ENCODE data around the gene NAP1L3. TPM values are rescaled to one million over a fixed set of nuclear protein-coding genes. Genes with fewer than 3 reads are reported as not detected.

Gene NAP1L3
- polyA plus RNA-seq, 1 experiment: 0.52 TPM

DNA sequence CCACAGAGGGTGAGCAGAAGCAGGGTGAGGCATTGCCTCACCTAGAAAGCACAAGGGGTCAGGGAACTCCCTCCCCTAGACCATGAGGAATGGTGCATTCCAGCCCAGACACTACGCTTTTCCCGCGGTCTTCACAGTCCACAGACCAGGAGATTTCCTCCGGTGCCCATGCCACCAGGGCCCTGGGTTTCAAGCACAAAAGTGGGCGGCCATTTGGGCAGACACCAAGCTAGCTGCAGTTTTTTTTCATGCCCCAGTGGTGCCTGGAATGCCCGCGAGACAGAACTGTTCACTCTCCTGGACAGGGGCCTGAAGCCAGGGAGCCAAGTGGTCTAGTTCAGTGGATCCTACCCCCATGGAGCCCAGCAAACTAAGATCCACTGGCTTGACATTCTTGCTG, 12.8 kb downstream of the NAP1L3 start:
- CTCF ChIA-PET: no interaction called here
- no peak for DNase-seq (ENCODE audit: low read depth)
- POLR2A ChIA-PET: no interaction called here

GRCh38 chrX:93649381-93649780, 24.0 kb downstream of the NAP1L3 start:
- Histone ChIP-seq H3K36me3 (ENCODE audit: control insufficient read depth, insufficient read depth, low read length) (no peaks in the 10 kb centered on the region), H3K27me3 (ENCODE audit: control insufficient read depth, insufficient read depth, low read length) (no peaks in the 10 kb centered on the region), H3K4me3 (ENCODE audit: low read depth, low read length) (no peak overlapping the region)
- TF ChIP-seq, protein P1, sequence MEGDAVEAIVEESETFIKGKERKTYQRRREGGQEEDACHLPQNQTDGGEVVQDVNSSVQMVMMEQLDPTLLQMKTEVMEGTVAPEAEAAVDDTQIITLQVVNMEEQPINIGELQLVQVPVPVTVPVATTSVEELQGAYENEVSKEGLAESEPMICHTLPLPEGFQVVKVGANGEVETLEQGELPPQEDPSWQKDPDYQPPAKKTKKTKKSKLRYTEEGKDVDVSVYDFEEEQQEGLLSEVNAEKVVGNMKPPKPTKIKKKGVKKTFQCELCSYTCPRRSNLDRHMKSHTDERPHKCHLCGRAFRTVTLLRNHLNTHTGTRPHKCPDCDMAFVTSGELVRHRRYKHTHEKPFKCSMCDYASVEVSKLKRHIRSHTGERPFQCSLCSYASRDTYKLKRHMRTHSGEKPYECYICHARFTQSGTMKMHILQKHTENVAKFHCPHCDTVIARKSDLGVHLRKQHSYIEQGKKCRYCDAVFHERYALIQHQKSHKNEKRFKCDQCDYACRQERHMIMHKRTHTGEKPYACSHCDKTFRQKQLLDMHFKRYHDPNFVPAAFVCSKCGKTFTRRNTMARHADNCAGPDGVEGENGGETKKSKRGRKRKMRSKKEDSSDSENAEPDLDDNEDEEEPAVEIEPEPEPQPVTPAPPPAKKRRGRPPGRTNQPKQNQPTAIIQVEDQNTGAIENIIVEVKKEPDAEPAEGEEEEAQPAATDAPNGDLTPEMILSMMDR (IDR thresholded peaks at IDR 0.05; ENCODE audit: insufficient read depth, low read depth, low read length): no peak
- CTCF ChIA-PET: no interaction called here
- POLR2A ChIA-PET: no interaction called here
- no peak for DNase-seq (ENCODE audit: low read depth)

More for the DNA sequence above, 12.8 kb downstream of the NAP1L3 start:
- TF ChIP-seq, protein P1 (IDR thresholded peaks at IDR 0.05; ENCODE audit: insufficient read depth, low read depth, low read length): no peak
- Histone ChIP-seq H3K36me3 (ENCODE audit: control insufficient read depth, insufficient read depth, low read length) (no peaks in the 10 kb centered on the region), H3K27me3 (ENCODE audit: control insufficient read depth, insufficient read depth, low read length) (no peaks in the 10 kb centered on the region), H3K4me3 (ENCODE audit: low read depth, low read length) (no peak overlapping the region)

DNA sequence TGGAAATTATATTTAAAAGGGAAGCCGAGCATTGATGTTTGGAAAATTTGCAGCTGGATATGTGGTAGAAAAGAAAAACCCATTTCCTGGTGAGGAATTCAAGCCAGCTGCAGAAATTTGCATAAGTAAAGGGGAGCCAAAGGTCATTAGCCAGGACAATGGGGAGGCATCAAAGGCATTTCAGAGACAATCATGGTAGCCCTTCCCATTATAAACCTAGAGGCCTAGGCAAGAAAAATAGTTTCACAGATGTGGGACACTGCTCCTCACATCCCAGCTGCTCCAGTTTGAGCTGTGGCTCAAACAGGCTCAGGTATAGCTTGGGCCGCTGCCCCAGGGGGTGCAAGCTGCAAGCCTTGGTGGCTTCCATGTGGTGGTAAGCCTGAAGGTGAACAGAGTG, 35.8 kb downstream of the NAP1L3 start:
- TF ChIP-seq, protein P1 (IDR thresholded peaks at IDR 0.05; ENCODE audit: insufficient read depth, low read depth, low read length): no peak
- H3K36me3 ChIP-seq (ENCODE audit: control insufficient read depth, insufficient read depth, low read length): no peaks in the 10 kb centered on the region
- no peak overlapping the region for H3K4me3 ChIP-seq (ENCODE audit: low read depth, low read length)
- ChIA-PET CTCF (no interaction called here), POLR2A (no interaction called here)
- H3K27me3 ChIP-seq (ENCODE audit: control insufficient read depth, insufficient read depth, low read length): no peaks in the 10 kb centered on the region
- no peak for DNase-seq (ENCODE audit: low read depth)

Other genes starting within 250 kb of the NAP1L3 start
- not detected in 2 replicates for gene FAM133A, start 628 bp upstream of the NAP1L3 start, polyA plus RNA-seq (2011; rRNA removed)